Stomach (tissue), 9 donors: ENCODE results near the gene KIFC3. TPM values are rescaled to one million over a fixed set of nuclear protein-coding genes. Genes with fewer than 3 reads are reported as not detected.

Experiments used
- DNase-seq, 2 donors: peaks; one replicate each; pipeline versions ENCODE4 v3.0.0 to v3.0.0-alpha.2; 2013 to 2019
- H3K27ac ChIP-seq, 5 donors: fragments of 200-600 bp in 4 of 5; sonication (generic) in 4 of 5; one replicate each; pipeline ENCODE4 v1.5.1; 2013 to 2019; ENCODE audit warnings: mild to moderate bottlenecking in 1 of 5, moderate library complexity in 1 of 5
- H3K27me3 ChIP-seq, 3 donors: fragments of 200-600 bp; sonication (generic); one replicate each; pipeline ENCODE4 v1.5.1; 2017 to 2019; ENCODE audit warnings: mixed run types in 1 of 3
- H3K36me3 ChIP-seq, 4 donors: fragments of 200-600 bp; sonication (generic); 1 replicate in 3 of 4; 2 replicates in 1 of 4; pipeline ENCODE4 v1.5.1; 2016 to 2019
- H3K4me1 ChIP-seq, 4 donors: fragments of 200-600 bp; sonication (generic); one replicate each; pipeline ENCODE4 v1.5.1; 2016 to 2019
- H3K4me3 ChIP-seq, 4 donors: fragments of 200-600 bp; sonication (generic) in 3 of 4; one replicate each; pipeline ENCODE4 v1.5.1; 2016 to 2019; ENCODE audit warnings: mild to moderate bottlenecking in 1 of 4
- H3K9me3 ChIP-seq, 4 donors: fragments of 200-600 bp; sonication (generic); one replicate each; pipeline ENCODE4 v1.5.1; 2016 to 2019
- CTCF ChIP-seq, 7 experiments: fragments of 450-650 bp in 4 of 7; fragments of 200-600 bp in 3 of 7; sonication (generic) in 3 of 7; IDR thresholded peaks; one replicate each; pipeline ENCODE4 v1.5.1; 2016 to 2019; ENCODE audit warnings: antibody characterized with exemption in 7 of 7, control low read depth in 2 of 7, mild to moderate bottlenecking in 1 of 7
- EP300 ChIP-seq: sonication (generic); formaldehyde crosslinking; IDR thresholded peaks from one replicate; pipeline ENCODE4 v1.6.1; 2017; ENCODE audit warnings: antibody characterized with exemption
- POLR2A ChIP-seq, 4 donors: fragments of 450-650 bp; IDR thresholded peaks; one replicate each; pipeline ENCODE4 v1.6.1; 2016; ENCODE audit warnings: antibody characterized with exemption in 4 of 4, control low read depth in 2 of 4, mild to moderate bottlenecking in 1 of 4, moderate library complexity in 1 of 4
- POLR2AphosphoS5 ChIP-seq, 3 donors: sonication (generic); formaldehyde crosslinking; IDR thresholded peaks; one replicate each; pipeline ENCODE4 v1.6.1; 2016; ENCODE audit warnings: antibody characterized with exemption in 3 of 3
- WGBS, 5 donors: extraction: QIAGEN DNeasy Blood & Tissue Kit in 3 of 5; methylation state at CpG; one replicate each; pipeline versions ENCODE4 v1.1.5 to v1.1.7; 2013 to 2018; 5-methylcytosine and 5-hydroxymethylcytosine counted together
- intact Hi-C: fragments of 100-400 bp; cut with DNase I; formaldehyde crosslinking; loops from one replicate; pipeline ENCODE4 v1.15.1; 2023; ENCODE audit warnings: low total_unique reads
- polyA plus RNA-seq, 3 donors: library from polyadenylated mRNA; stranded (reverse); fragments of 200-250 nt; gene quantifications; one replicate each; pipeline ENCODE4 v1.2.3, GENCODE V29; 2013
- total RNA-seq, 5 donors: library from RNA; depleted of rRNA; stranded (reverse); fragments of >200 nt; gene quantifications; one replicate each; pipeline versions ENCODE4 v1.1.0 to v1.2.3, GENCODE V29; 2014 to 2016
- donor health status: healthy with polysubstance abuse.
- donor health status: Bipolar disorder and iron deficiency.
- donor health status: healthy.

The KIFC3 gene
- total and polyA plus RNA-seq, 8 donors = 2.3 to 249 (median 31.1) TPM

DNA sequence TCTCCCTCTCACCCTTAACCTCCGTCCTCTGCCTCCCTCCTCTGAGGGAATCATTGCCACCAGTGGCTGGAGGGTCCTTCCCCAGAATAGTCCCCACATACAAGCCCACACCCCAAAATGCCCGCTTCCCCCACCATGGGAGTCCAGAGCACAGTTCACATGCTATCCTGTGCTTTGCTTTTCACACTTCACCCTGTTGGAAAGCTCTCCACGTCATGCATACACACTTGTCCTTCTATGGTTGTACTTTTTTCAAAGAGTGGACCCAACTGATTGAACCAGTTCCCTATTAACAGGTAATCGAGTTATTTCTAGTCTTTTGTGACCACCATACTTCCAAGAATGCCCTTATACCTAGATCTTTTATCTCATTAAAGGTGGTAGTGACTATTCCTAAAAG is 23.8 kb upstream of the KIFC3 start:
- Histone ChIP-seq H3K4me3 (no peak overlapping the region), H3K36me3 (no peaks in the 10 kb centered on the region), H3K27ac (no peak overlapping the region), H3K27me3 (no peaks in the 10 kb centered on the region), H3K4me1 (peaks cover 0 to 8% (median 4%) of the 10 kb centered on the region in 4 donors), H3K9me3 (no peaks in the 10 kb centered on the region)
- intact Hi-C loops = no loop called here
- no peak for DNase-seq
- TF ChIP-seq EP300 (no peak), POLR2AphosphoS5 (IDR thresholded peaks at IDR 0.05) (no peak), CTCF (IDR thresholded peaks at IDR 0.05) (no peak), POLR2A (IDR thresholded peaks at IDR 0.05) (no peak)
- WGBS, 5 donors = 58 to 76% (median 67%) methylated on average over 4 of the region's 4 CpGs

- H3K27me3 ChIP-seq = no peaks in the 10 kb centered on the region
- no peak for DNase-seq
- no peak overlapping the region for H3K4me3 ChIP-seq
- no peaks in the 10 kb centered on the region for H3K36me3 ChIP-seq
- TF ChIP-seq POLR2AphosphoS5 (IDR thresholded peaks at IDR 0.05) (no peak), POLR2A (IDR thresholded peaks at IDR 0.05) (no peak), EP300 (no peak), CTCF (IDR thresholded peaks at IDR 0.05) (no peak)
- WGBS, 5 donors = 70 to 76% (median 72%) methylated on average over 6 of the region's 6 CpGs
- intact Hi-C loops = no loop called here
- H3K9me3 ChIP-seq = no peaks in the 10 kb centered on the region
- peaks cover 0 to 9% (median 4%) of the 10 kb centered on the region in 4 donors for H3K4me1 ChIP-seq
- H3K27ac ChIP-seq = no peak overlapping the region
These were observed 23.2 kb upstream of the KIFC3 start for GRCh38 chr16:57825298-57826044.

- Histone ChIP-seq H3K4me1 (peaks cover 0 to 9% (median 3%) of the 10 kb centered on the region in 4 donors), H3K9me3 (no peaks in the 10 kb centered on the region), H3K36me3 (no peaks in the 10 kb centered on the region), H3K27ac (no peak overlapping the region), H3K27me3 (no peaks in the 10 kb centered on the region), H3K4me3 (no peak overlapping the region)
- 21 to 66% (median 53%) methylated on average over 2 of the region's 2 CpGs for WGBS, 5 donors
- intact Hi-C loops = no loop called here
- DNase-seq = no peak
- TF ChIP-seq POLR2A (IDR thresholded peaks at IDR 0.05) = no peak
- TF ChIP-seq CTCF (IDR thresholded peaks at IDR 0.05) = no peak
- TF ChIP-seq EP300 = no peak
- no peak for TF ChIP-seq POLR2AphosphoS5 (IDR thresholded peaks at IDR 0.05)
These were observed 22.6 kb upstream of the KIFC3 start for GRCh38 chr16:57824888-57825287.

- Histone ChIP-seq H3K4me3 (no peak overlapping the region), H3K27ac (no peak overlapping the region), H3K36me3 (no peaks in the 10 kb centered on the region), H3K27me3 (no peaks in the 10 kb centered on the region), H3K9me3 (no peaks in the 10 kb centered on the region), H3K4me1 (peaks cover 0 to 9% (median 0%) of the 10 kb centered on the region in 4 donors)
- TF ChIP-seq POLR2AphosphoS5 (IDR thresholded peaks at IDR 0.05) = no peak
- no peak for TF ChIP-seq CTCF (IDR thresholded peaks at IDR 0.05)
- TF ChIP-seq EP300 = no peak
- TF ChIP-seq POLR2A (IDR thresholded peaks at IDR 0.05) = no peak
- intact Hi-C loops = no loop called here
- DNase-seq = no peak
- 58 to 68% (median 62%) methylated on average over 5 of the region's 5 CpGs for WGBS, 5 donors
These were observed 21.5 kb upstream of the KIFC3 start for GRCh38 chr16:57823836-57824235.
